Breast epithelium (tissue), 4 donors: Measurements from ENCODE around the gene MORN1. TPM values are rescaled to one million over a fixed set of nuclear protein-coding genes. Genes with fewer than 3 reads are reported as not detected.

Source experiments
- DNase-seq, 2 donors: peaks; one replicate each; pipeline ENCODE4 v3.0.0-alpha.2; 2019; ENCODE audit warnings: low spot score in 2 of 2
- H3K27ac ChIP-seq, 2 donors: fragments of 200-600 bp; sonication (generic) in 1 of 2; one replicate each; pipeline ENCODE4 v1.5.1; 2016 to 2019; ENCODE audit warnings: mild to moderate bottlenecking in 1 of 2
- H3K27me3 ChIP-seq, 2 donors: fragments of 200-600 bp; sonication (generic) in 1 of 2; one replicate each; pipeline versions ENCODE4 v1.5.1 to v1.6.0; 2017 to 2019; ENCODE audit warnings: control low read depth in 1 of 2, mild to moderate bottlenecking in 1 of 2
- H3K36me3 ChIP-seq: fragments of 200-600 bp; one replicate; pipeline ENCODE4 v1.5.1; 2019
- H3K4me1 ChIP-seq, 2 donors: fragments of 200-600 bp; sonication (generic); one replicate each; pipeline ENCODE4 v1.5.1; 2016 to 2019; ENCODE audit warnings: control low read depth in 1 of 2
- H3K4me3 ChIP-seq, 3 donors: fragments of 200-600 bp; sonication (generic); 1 replicate in 2 of 3; 2 replicates in 1 of 3; pipeline ENCODE4 v1.5.1; 2016 to 2019; ENCODE audit warnings: mild to moderate bottlenecking in 3 of 3, moderate library complexity in 2 of 3
- H3K9me3 ChIP-seq, 2 donors: fragments of 200-600 bp; sonication (generic) in 1 of 2; one replicate each; pipeline ENCODE4 v1.5.1; 2016 to 2019; ENCODE audit warnings: control low read depth in 1 of 2
- POLR2A ChIP-seq: fragments of 450-650 bp; IDR thresholded peaks from one replicate; pipeline ENCODE4 v1.6.1; 2016; ENCODE audit warnings: antibody characterized with exemption, mild to moderate bottlenecking, moderate library complexity
- POLR2AphosphoS5 ChIP-seq, 3 donors: sonication (generic); formaldehyde crosslinking; IDR thresholded peaks; one replicate each; pipeline ENCODE4 v1.6.1; 2017; ENCODE audit warnings: antibody characterized with exemption in 3 of 3
- intact Hi-C: fragments of 100-400 bp; cut with DNase I; formaldehyde crosslinking; loops from one replicate; pipeline ENCODE4 v1.15.1; 2023; ENCODE audit warnings: low total_unique reads
- total RNA-seq, 3 donors: library from RNA; depleted of rRNA; stranded (reverse); fragments of >200 nt; gene quantifications; one replicate each; pipeline ENCODE4 v1.1.0, GENCODE V29; 2016
- TF ChIP-seq, protein P1 (sequence below), 3 donors: fragments of 450-650 bp; IDR thresholded peaks; one replicate each; pipeline ENCODE4 v1.5.1; 2016 to 2017; ENCODE audit warnings: antibody characterized with exemption in 3 of 3, mild to moderate bottlenecking in 3 of 3, moderate library complexity in 3 of 3

Gene MORN1
- total RNA-seq, 3 donors from 2014 or later = 4.0 to 18.1 (median 17.7) TPM

DNA sequence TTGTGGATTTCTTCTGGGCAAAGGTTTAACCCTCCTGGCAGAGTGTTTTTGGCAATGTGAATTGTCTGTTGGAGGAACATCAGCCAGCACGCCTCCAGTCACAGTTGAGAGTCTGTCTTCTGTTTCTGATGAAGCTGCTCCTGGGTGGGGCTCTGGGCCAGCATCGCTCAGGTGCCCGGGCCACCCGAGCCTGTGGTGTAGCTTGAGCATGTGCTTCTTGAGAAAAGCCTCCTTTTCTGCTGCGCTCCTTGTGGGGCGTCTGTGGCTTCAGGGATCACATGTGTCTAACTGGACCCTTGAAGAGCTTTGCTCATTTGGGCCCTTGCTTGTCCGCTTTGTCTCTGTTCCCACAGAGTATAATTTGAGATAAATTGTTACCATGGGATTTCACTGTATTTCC, 7.5 kb upstream of the MORN1 start:
- DNase-seq = no peak
- TF ChIP-seq POLR2A (no peak), POLR2AphosphoS5 (IDR thresholded peaks at IDR 0.05) (no peak)
- TF ChIP-seq, protein P1, sequence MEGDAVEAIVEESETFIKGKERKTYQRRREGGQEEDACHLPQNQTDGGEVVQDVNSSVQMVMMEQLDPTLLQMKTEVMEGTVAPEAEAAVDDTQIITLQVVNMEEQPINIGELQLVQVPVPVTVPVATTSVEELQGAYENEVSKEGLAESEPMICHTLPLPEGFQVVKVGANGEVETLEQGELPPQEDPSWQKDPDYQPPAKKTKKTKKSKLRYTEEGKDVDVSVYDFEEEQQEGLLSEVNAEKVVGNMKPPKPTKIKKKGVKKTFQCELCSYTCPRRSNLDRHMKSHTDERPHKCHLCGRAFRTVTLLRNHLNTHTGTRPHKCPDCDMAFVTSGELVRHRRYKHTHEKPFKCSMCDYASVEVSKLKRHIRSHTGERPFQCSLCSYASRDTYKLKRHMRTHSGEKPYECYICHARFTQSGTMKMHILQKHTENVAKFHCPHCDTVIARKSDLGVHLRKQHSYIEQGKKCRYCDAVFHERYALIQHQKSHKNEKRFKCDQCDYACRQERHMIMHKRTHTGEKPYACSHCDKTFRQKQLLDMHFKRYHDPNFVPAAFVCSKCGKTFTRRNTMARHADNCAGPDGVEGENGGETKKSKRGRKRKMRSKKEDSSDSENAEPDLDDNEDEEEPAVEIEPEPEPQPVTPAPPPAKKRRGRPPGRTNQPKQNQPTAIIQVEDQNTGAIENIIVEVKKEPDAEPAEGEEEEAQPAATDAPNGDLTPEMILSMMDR (IDR thresholded peaks at IDR 0.05) = no peak
- H3K4me3 ChIP-seq = no peak overlapping the region
- intact Hi-C loops = no loop called here
- H3K4me1 ChIP-seq = no peaks in the 10 kb centered on the region
- no peaks in the 10 kb centered on the region for H3K9me3 ChIP-seq
- peaks cover 15% of the 10 kb centered on the region for H3K36me3 ChIP-seq
- no peak overlapping the region for H3K27ac ChIP-seq
- no peaks in the 10 kb centered on the region for H3K27me3 ChIP-seq

DNA sequence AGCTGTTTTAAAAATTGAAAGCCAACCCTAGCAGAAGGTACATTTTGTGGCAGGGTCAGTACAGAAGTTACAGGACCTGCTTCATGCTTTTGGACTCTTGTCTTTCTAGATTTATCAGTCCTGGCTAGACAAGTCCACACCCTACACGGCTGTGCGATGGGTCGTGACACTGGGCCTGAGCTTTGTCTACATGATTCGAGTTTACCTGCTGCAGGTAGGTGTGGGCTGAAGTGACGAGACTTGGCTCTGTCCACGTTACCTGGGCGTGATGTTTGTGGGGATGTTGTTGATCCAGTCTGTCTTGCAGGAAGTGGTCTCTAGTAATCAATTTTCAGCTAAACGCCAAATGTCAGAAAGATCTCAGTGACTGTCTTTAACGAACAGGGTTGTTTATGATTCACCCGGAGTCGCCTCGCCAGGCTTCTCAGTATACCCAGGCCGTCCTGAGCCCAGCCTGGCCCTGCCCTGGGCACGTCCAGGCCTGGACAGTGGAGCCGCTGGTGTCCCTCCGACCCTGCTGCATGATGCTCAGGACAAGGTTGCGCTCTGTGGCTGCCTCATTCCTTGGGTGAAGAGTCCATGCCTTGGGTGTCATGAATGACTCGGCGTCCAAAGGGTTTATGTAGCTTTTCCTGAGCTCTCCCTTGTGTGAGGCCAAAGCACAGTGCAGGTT, 5.8 kb upstream of the MORN1 start:
- intact Hi-C loops = no loop called here
- no peak for DNase-seq
- no peaks in the 10 kb centered on the region for H3K27me3 ChIP-seq
- H3K9me3 ChIP-seq = no peaks in the 10 kb centered on the region
- TF ChIP-seq POLR2A = no peak
- H3K36me3 ChIP-seq = peaks cover 3% of the 10 kb centered on the region
- no peak overlapping the region for H3K27ac ChIP-seq
- H3K4me1 ChIP-seq = peaks cover 4 to 8% of the 10 kb centered on the region in 2 donors
- no peak overlapping the region for H3K4me3 ChIP-seq

DNA sequence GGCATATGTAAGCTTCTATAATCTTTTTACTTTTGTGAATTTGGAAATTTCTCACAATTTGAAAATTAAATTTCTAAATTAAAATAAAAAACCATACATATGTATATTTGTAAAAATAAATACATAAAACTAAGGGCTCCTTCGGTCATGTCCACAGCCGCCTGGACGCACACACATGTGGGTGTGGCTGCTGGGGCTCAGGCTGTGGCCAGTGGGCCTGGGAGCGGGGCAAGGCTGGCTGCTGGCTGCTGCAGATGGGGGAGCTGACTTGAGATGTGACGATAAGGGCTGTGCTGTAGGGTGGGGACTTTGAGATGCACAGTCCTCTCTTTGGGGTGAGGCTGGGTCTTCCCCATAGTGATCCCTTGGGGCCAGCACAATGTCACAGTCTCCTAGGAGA, 5.1 kb upstream of the MORN1 start:
- no peaks in the 10 kb centered on the region for H3K36me3 ChIP-seq
- TF ChIP-seq POLR2A = no peak
- no peak for TF ChIP-seq POLR2AphosphoS5 (IDR thresholded peaks at IDR 0.05)
- TF ChIP-seq, protein P1 (IDR thresholded peaks at IDR 0.05) = no peak
- H3K27ac ChIP-seq = no peak overlapping the region
- H3K27me3 ChIP-seq = no peaks in the 10 kb centered on the region
- no peaks in the 10 kb centered on the region for H3K9me3 ChIP-seq
- DNase-seq = no peak
- intact Hi-C loops = no loop called here
- H3K4me1 ChIP-seq = peaks cover 4 to 8% of the 10 kb centered on the region in 2 donors
- no peak overlapping the region for H3K4me3 ChIP-seq

DNA sequence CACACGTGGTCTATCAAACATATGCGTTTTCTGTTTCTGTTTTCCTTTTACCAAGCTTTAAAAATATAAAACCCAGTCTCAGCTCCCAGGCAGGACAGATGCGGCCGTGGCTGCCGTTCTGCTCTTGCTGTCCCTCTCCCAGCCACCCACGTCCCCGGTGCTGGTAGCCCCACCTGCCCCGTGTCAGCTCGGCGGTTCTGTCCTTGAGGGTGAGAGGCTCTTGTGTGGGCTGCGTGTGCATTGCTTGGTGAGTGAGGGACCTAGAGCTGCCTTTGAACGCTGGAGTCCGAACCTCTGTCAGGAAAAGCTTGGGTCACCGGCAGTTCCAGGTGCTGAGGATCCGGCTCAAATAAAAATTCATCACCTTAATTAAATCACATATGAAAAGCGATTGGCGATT, 4.7 kb upstream of the MORN1 start:
- Histone ChIP-seq H3K9me3 (no peaks in the 10 kb centered on the region), H3K27ac (no peak overlapping the region), H3K36me3 (no peaks in the 10 kb centered on the region), H3K4me3 (no peak overlapping the region), H3K27me3 (no peaks in the 10 kb centered on the region), H3K4me1 (peaks cover 4 to 8% of the 10 kb centered on the region in 2 donors)
- intact Hi-C loops = no loop called here
- TF ChIP-seq, protein P1 (IDR thresholded peaks at IDR 0.05) = no peak
- TF ChIP-seq POLR2AphosphoS5 (IDR thresholded peaks at IDR 0.05) (no peak), POLR2A (no peak)
- DNase-seq = no peak

DNA sequence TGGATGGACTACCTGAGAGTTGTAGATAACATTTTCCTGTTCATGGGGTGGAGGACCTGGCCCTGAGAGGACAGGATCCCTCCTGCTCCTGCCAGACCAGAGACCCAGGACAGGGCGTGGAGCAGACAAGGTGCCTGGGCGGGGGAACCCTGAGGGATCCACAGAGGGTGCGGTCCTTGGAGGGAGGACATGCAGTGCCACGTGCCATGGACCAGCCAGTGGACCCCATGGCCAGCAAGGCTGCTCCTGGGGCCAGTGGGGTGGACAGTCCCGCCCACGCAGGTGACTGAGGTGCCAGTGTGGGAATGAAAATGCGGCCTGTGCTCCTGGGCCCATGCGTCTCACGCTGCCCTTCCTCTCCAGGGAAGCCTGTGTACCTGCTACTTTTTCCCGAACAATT, 3.9 kb upstream of the MORN1 start:
- no peak for DNase-seq
- H3K9me3 ChIP-seq = no peaks in the 10 kb centered on the region
- intact Hi-C loops = no loop called here
- TF ChIP-seq, protein P1 (IDR thresholded peaks at IDR 0.05) = no peak
- TF ChIP-seq POLR2AphosphoS5 (IDR thresholded peaks at IDR 0.05) = no peak
- no peak for TF ChIP-seq POLR2A
- H3K4me3 ChIP-seq = no peak overlapping the region
- H3K4me1 ChIP-seq = peaks cover 4 to 13% of the 10 kb centered on the region in 2 donors
- H3K36me3 ChIP-seq = no peaks in the 10 kb centered on the region
- no peak overlapping the region for H3K27ac ChIP-seq
- H3K27me3 ChIP-seq = no peaks in the 10 kb centered on the region
